HG03520 (cell line): Measurements from ENCODE around the gene SSTR1.

Source experiments
- ATAC-seq: cut with Tn5 transposase; IDR thresholded peaks from one replicate; pipeline ENCODE4 v1.9.1; 2021; ENCODE audit warnings: mild to moderate bottlenecking, moderate library complexity; ENCODE audit not compliant: unreplicated experiment

SSTR1 gene

GRCh38 chr14:38202444-38203191, 5.1 kb upstream of the SSTR1 start:
- ATAC-seq = no peak

- no peak for ATAC-seq
Measured at GRCh38 chr14:38203929-38204718, 3.6 kb upstream of the SSTR1 start.

- ATAC-seq = no peak
Measured at GRCh38 chr14:38204719-38205115, 3.0 kb upstream of the SSTR1 start.

GRCh38 chr14:38205119-38205813, 2.4 kb upstream of the SSTR1 start:
- ATAC-seq = no peak

GRCh38 chr14:38205949-38206665, 1.6 kb upstream of the SSTR1 start:
- ATAC-seq = no peak

- ATAC-seq = no peak
Measured at GRCh38 chr14:38206689-38207376, 871 bp upstream of the SSTR1 start.

GRCh38 chr14:38207377-38207735, 348 bp upstream of the SSTR1 start:
- no peak for ATAC-seq

GRCh38 chr14:38208618-38209562, 1.2 kb downstream of the SSTR1 start:
- no peak for ATAC-seq

GRCh38 chr14:38209572-38210557, 2.2 kb downstream of the SSTR1 start:
- no peak for ATAC-seq

- no peak for ATAC-seq
Measured at GRCh38 chr14:38210587-38211216, 3.0 kb downstream of the SSTR1 start.

GRCh38 chr14:38211255-38211735, 3.6 kb downstream of the SSTR1 start:
- no peak for ATAC-seq

- no peak for ATAC-seq
Measured at GRCh38 chr14:38212111-38212510, 4.4 kb downstream of the SSTR1 start.

- ATAC-seq = no peak
Measured at GRCh38 chr14:38213001-38213400, 5.3 kb downstream of the SSTR1 start.

- no peak for ATAC-seq
Measured at GRCh38 chr14:38217553-38217952, 9.8 kb downstream of the SSTR1 start.

- ATAC-seq = no peak
Measured at GRCh38 chr14:38221077-38221476, 13.4 kb downstream of the SSTR1 start.

GRCh38 chr14:38224338-38224737, 16.6 kb downstream of the SSTR1 start:
- ATAC-seq = no peak

GRCh38 chr14:38225946-38226345, 18.2 kb downstream of the SSTR1 start:
- ATAC-seq = no peak

GRCh38 chr14:38226366-38226765, 18.7 kb downstream of the SSTR1 start:
- no peak for ATAC-seq
